BE2C (cell line): Measurements from ENCODE around the gene MMP2.

ENCODE experiments used
- DNase-seq: peaks from one replicate; pipeline ENCODE4 v3.0.0-alpha.2; 2020
- H3K27me3 ChIP-seq: fragments of 250-450 bp; sonication (Bioruptor Pico); 2 replicates; pipeline ENCODE4 v1.5.1; 2020; ENCODE audit warnings: mild to moderate bottlenecking
- H3K36me3 ChIP-seq: fragments of 250-450 bp; sonication (Bioruptor Pico); 2 replicates; pipeline ENCODE4 v1.5.1; 2020; ENCODE audit warnings: mild to moderate bottlenecking
- H3K4me1 ChIP-seq: fragments of 250-450 bp; sonication (Bioruptor Pico); 2 replicates; pipeline ENCODE4 v1.5.1; 2020
- H3K4me3 ChIP-seq: 2 replicates; pipeline ENCODE4 v1.5.1; 2011; ENCODE audit warnings: low read depth, low read length
- H3K9me3 ChIP-seq: fragments of 250-450 bp; sonication (Bioruptor Pico); 2 replicates; pipeline ENCODE4 v1.5.1; 2020
- TF ChIP-seq, protein P1 (sequence below): IDR thresholded peaks from 2 replicates; pipeline ENCODE4 v1.5.1; 2012; ENCODE audit warnings: mild to moderate bottlenecking, low read depth, low read length

Gene MMP2

DNA sequence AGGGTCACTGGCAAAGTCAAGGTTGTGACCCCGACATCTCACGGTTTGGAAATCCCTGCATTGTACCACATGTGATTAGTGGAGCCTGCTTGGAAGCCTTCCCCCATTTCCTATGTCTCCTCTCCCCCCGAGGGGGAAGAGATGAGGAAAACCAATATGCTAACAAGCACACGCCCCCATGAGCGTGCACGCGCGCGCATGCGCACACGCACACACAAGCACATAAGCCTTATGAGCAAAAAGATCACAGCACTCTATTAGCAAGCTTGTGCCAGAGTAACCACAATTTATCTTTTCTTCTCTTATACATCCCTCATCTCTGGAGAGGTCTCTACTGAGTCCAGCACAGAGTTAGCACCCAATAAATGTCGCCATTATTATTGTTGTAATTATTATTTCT is 31.8 kb upstream of the MMP2 start:
- Histone ChIP-seq H3K4me1 (no peaks in the 10 kb centered on the region), H3K9me3 (no peaks in the 10 kb centered on the region; the same call in 1 of the 2 replicates), H3K4me3 (no peak overlapping the region), H3K27me3 (no peaks in the 10 kb centered on the region), H3K36me3 (no peaks in the 10 kb centered on the region)
- TF ChIP-seq, protein P1, sequence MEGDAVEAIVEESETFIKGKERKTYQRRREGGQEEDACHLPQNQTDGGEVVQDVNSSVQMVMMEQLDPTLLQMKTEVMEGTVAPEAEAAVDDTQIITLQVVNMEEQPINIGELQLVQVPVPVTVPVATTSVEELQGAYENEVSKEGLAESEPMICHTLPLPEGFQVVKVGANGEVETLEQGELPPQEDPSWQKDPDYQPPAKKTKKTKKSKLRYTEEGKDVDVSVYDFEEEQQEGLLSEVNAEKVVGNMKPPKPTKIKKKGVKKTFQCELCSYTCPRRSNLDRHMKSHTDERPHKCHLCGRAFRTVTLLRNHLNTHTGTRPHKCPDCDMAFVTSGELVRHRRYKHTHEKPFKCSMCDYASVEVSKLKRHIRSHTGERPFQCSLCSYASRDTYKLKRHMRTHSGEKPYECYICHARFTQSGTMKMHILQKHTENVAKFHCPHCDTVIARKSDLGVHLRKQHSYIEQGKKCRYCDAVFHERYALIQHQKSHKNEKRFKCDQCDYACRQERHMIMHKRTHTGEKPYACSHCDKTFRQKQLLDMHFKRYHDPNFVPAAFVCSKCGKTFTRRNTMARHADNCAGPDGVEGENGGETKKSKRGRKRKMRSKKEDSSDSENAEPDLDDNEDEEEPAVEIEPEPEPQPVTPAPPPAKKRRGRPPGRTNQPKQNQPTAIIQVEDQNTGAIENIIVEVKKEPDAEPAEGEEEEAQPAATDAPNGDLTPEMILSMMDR = no peak
- DNase-seq = no peak

DNA sequence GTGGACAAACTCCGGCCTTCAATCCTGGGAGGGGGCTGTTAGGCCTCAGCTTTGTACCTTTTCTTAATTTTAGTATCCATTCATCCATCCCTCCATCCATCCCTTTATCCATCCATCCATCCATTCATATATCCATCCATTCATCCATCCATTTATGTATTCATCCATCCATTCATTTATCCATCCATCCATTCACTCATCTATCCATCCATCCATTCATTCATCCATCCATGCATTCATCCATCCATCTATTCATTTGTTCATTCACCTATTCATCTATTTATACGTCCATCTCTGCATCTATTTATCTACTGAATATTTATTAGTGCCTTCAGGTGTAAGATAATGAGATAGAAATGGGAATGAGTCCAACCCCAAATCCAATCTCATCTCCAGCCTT is 26.0 kb upstream of the MMP2 start:
- Histone ChIP-seq H3K36me3 (no peaks in the 10 kb centered on the region), H3K27me3 (no peaks in the 10 kb centered on the region), H3K9me3 (no peaks in the 10 kb centered on the region; the same call in 1 of the 2 replicates), H3K4me3 (no peak overlapping the region), H3K4me1 (no peaks in the 10 kb centered on the region)
- DNase-seq = no peak
- TF ChIP-seq, protein P1 = no peak

DNA sequence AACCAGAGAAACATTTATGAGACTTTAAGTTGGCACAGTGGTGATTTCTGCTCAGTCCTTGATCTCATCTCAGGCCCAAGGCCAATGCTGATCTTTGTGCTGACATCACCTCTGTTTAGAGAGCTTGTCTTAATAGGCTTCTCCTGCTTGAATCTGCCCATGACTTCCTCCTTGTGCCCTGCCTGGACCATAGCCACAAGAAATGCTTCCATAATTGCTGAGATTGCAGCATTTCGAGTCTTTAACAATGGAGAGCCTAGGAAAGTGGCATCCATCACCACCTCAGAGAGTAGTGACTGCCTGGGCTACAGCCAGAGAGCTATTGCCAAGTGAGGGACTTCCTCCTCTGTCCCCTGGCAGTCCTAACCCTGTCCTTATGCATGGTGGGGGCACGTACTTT is 25.1 kb upstream of the MMP2 start:
- no peak overlapping the region for H3K4me3 ChIP-seq
- no peak for DNase-seq
- H3K9me3 ChIP-seq = no peaks in the 10 kb centered on the region; the same call in 1 of the 2 replicates
- H3K36me3 ChIP-seq = no peaks in the 10 kb centered on the region
- TF ChIP-seq, protein P1 = no peak
- no peaks in the 10 kb centered on the region for H3K27me3 ChIP-seq
- no peaks in the 10 kb centered on the region for H3K4me1 ChIP-seq

DNA sequence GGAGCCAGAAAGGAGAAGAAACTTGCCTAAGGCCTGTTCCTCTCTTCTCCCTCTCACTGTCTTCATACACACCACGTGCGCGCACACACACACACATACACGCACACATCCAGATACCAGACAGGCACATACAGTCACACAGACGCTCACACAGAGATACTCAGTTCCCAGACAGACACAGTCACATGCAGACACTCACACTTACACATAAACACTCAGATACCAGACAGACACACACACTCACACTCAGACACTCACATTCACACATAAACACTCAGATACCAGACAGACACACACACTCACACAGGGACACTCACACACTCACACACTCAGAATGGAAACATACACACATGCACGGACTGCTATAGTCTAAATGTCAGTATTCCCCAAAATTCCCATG is 24.1 kb upstream of the MMP2 start:
- Histone ChIP-seq H3K4me3 (no peak overlapping the region), H3K4me1 (no peaks in the 10 kb centered on the region), H3K27me3 (no peaks in the 10 kb centered on the region), H3K9me3 (no peaks in the 10 kb centered on the region; the same call in 1 of the 2 replicates), H3K36me3 (no peaks in the 10 kb centered on the region)
- DNase-seq = no peak
- TF ChIP-seq, protein P1 = no peak

DNA sequence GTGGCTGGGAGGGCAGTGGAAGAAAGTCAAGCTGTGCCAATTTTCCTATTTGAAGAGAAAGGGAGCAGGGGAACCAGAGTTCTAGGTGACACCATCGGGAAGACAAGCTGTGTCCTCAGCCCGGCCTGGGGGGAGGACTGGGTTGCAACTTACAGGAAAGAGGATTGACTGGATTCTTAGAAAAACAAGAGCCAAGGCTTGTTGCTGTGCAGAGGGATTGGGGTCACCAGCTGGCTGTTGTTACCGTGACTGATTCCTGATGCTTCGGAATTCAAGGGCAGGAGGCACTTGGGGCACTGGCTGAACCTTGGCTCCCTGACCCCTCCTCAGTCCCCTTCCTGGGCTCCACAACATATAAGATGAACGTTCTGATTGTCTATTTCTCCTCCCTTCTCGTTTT is 16.8 kb upstream of the MMP2 start:
- DNase-seq = no peak
- TF ChIP-seq, protein P1 = no peak
- Histone ChIP-seq H3K27me3 (no peaks in the 10 kb centered on the region), H3K4me3 (no peak overlapping the region), H3K9me3 (no peaks in the 10 kb centered on the region), H3K36me3 (no peaks in the 10 kb centered on the region), H3K4me1 (no peaks in the 10 kb centered on the region)

DNA sequence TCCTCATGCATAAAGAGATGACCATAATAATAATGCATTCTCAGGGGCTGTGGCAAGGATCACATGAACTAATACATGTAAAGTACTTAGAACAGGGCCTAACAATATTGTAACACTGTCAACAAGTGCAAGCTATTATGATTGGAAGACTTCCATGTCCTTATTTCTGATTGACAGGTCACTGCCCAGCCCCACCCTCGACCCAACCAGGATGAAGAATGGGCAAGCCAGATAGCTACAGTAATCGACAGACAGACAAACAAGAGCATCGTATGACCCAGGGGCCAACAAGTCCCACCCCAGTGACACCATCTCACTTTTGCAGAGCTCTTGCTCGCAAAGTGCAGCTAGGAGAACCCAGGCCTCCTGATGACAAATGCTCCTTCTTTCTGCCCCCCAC is 14.6 kb upstream of the MMP2 start:
- DNase-seq = no peak
- no peaks in the 10 kb centered on the region for H3K36me3 ChIP-seq
- TF ChIP-seq, protein P1 = no peak
- H3K9me3 ChIP-seq = no peaks in the 10 kb centered on the region
- no peak overlapping the region for H3K4me3 ChIP-seq
- no peaks in the 10 kb centered on the region for H3K27me3 ChIP-seq
- no peaks in the 10 kb centered on the region for H3K4me1 ChIP-seq
